CD14-positive monocyte (primary cell): Measurements from ENCODE around the gene C1orf50. TPM values are rescaled to one million over a fixed set of nuclear protein-coding genes. Genes with fewer than 3 reads are reported as not detected.
A peak's percentile ranks its signal among the peaks of the same experiment; 100 is the strongest.

Experiments used
- DNase-seq, 3 donors: peaks; one replicate each; pipeline ENCODE4 v3.0.0-alpha.2; 2011 to 2022
- H2AFZ ChIP-seq: 2 replicates; pipeline ENCODE4 v1.6.0; 2012; ENCODE audit warnings: mild to moderate bottlenecking, low read depth, low read length, inconsistent platforms; ENCODE audit not compliant: insufficient read depth, poor library complexity, severe bottlenecking
- H3K27ac ChIP-seq, 2 donors: 1 replicate in 1 of 2; 2 replicates in 1 of 2; pipeline ENCODE4 v1.5.1; 2012 to 2013; ENCODE audit warnings: low read length in 2 of 2, control low read depth in 1 of 2, inconsistent platforms in 1 of 2, low read depth in 1 of 2, mild to moderate bottlenecking in 1 of 2
- H3K27me3 ChIP-seq, 2 donors: one replicate each; pipeline versions ENCODE4 v1.6.0 to v1.6.1; 2011 to 2013; ENCODE audit warnings: low read length in 2 of 2; ENCODE audit not compliant: control insufficient read depth in 2 of 2, insufficient read depth in 2 of 2
- H3K36me3 ChIP-seq, 2 donors: replicated peaks in 1 of 2; 1 replicate in 1 of 2; 2 replicates in 1 of 2; pipeline versions ENCODE4 v1.5.1 to v1.6.1; 2012 to 2013; ENCODE audit warnings: low read length in 2 of 2, control low read depth in 1 of 2, inconsistent platforms in 1 of 2, mild to moderate bottlenecking in 1 of 2; ENCODE audit not compliant: insufficient read depth in 2 of 2, control insufficient read depth in 1 of 2
- H3K4me1 ChIP-seq, 2 donors: 1 replicate in 1 of 2; 2 replicates in 1 of 2; pipeline versions ENCODE4 v1.5.1 to v1.6.1; 2012 to 2013; ENCODE audit warnings: low read length in 2 of 2, control low read depth in 1 of 2, inconsistent platforms in 1 of 2, mild to moderate bottlenecking in 1 of 2, moderate library complexity in 1 of 2; ENCODE audit not compliant: insufficient read depth in 2 of 2, control insufficient read depth in 1 of 2
- H3K4me2 ChIP-seq: replicated peaks from 2 replicates; pipeline ENCODE3; 2012; ENCODE audit warnings: low read length, moderate library complexity, mild to moderate bottlenecking; ENCODE audit not compliant: poor library complexity, severe bottlenecking; ENCODE audit errors: extremely low read depth
- H3K4me3 ChIP-seq, 3 experiments: fragments of 200-600 bp in 1 of 3; sonication (generic) in 1 of 3; replicated peaks in 1 of 3; 1 replicate in 2 of 3; 2 replicates in 1 of 3; pipeline ENCODE4 v1.5.1; 2011 to 2013; ENCODE audit warnings: low read length in 3 of 3, mild to moderate bottlenecking in 3 of 3, control low read depth in 2 of 3, low read depth in 2 of 3, inconsistent platforms in 1 of 3, moderate library complexity in 1 of 3
- H3K79me2 ChIP-seq: 2 replicates; pipeline ENCODE4 v1.6.0; 2012; ENCODE audit warnings: mild to moderate bottlenecking, control low read depth, inconsistent platforms, low read length, moderate library complexity; ENCODE audit not compliant: insufficient read depth
- H3K9ac ChIP-seq: 2 replicates; pipeline ENCODE4 v1.6.0; 2017; ENCODE audit warnings: low read length, mild to moderate bottlenecking; ENCODE audit not compliant: insufficient read depth, poor library complexity, severe bottlenecking
- H3K9me3 ChIP-seq, 2 donors: replicated peaks in 1 of 2; 1 replicate in 1 of 2; 2 replicates in 1 of 2; pipeline versions ENCODE4 v1.5.1 to v1.6.1; 2012 to 2013; ENCODE audit warnings: low read length in 2 of 2, control low read depth in 1 of 2; ENCODE audit not compliant: control insufficient read depth in 1 of 2, insufficient read depth in 1 of 2
- H4K20me1 ChIP-seq: 2 replicates; pipeline ENCODE4 v1.6.0; 2012; ENCODE audit warnings: mild to moderate bottlenecking, low read length, control low read depth, moderate library complexity; ENCODE audit not compliant: insufficient read depth
- H3K27ac Mint-ChIP-seq, 7 donors: one replicate each; pipeline ENCODE4 v1.8.0; 2020; ENCODE audit warnings: mild to moderate bottlenecking in 7 of 7, mixed read lengths in 7 of 7, moderate library complexity in 6 of 7, inconsistent platforms in 2 of 7
- H3K27me3 Mint-ChIP-seq, 3 donors: one replicate each; pipeline ENCODE4 v1.8.0; 2021 to 2022; ENCODE audit warnings: low read depth in 3 of 3, mild to moderate bottlenecking in 3 of 3, mixed read lengths in 3 of 3, moderate library complexity in 3 of 3, inconsistent platforms in 1 of 3
- H3K36me3 Mint-ChIP-seq, 2 donors: one replicate each; pipeline ENCODE4 v1.8.0; 2020; ENCODE audit warnings: mixed read lengths in 2 of 2, inconsistent platforms in 1 of 2, mild to moderate bottlenecking in 1 of 2
- H3K4me1 Mint-ChIP-seq: one replicate; pipeline ENCODE4 v1.8.0; 2020; ENCODE audit warnings: mild to moderate bottlenecking, mixed read lengths
- H3K4me3 Mint-ChIP-seq, 2 donors: one replicate each; pipeline ENCODE4 v1.8.0; 2020; ENCODE audit warnings: mild to moderate bottlenecking in 2 of 2, mixed read lengths in 2 of 2, moderate library complexity in 1 of 2
- H3K9me3 Mint-ChIP-seq, 7 donors: one replicate each; pipeline ENCODE4 v1.8.0; 2020 to 2022; ENCODE audit warnings: mixed read lengths in 7 of 7, mild to moderate bottlenecking in 6 of 7, moderate library complexity in 6 of 7, inconsistent platforms in 2 of 7
- CTCF ChIP-seq: fragments of 200-600 bp; IDR thresholded peaks from one replicate; pipeline ENCODE4 v1.8.0; 2022; ENCODE audit warnings: antibody characterized with exemption, mild to moderate bottlenecking
- WGBS: methylation state at CpG from one replicate; pipeline ENCODE4 v1.1.5; 2013; ENCODE audit warnings: missing lambda C conversion rate; ENCODE audit not compliant: insufficient coverage; 5-methylcytosine and 5-hydroxymethylcytosine counted together
- intact Hi-C, 2 donors: fragments of 100-400 bp; cut with micrococcal nuclease; formaldehyde crosslinking; loops; one replicate each; pipeline versions ENCODE4 v1.15.0 to v1.15.1; 2023
- polyA plus RNA-seq, 3 donors: library from polyadenylated mRNA; depleted of rRNA in 1 of 3; unstranded in 2 of 3; stranded (reverse) in 1 of 3; fragments of 300-500 nt in 2 of 3; fragments of >200 nt in 1 of 3; fragmentation: Illumina TruSeq in 2 of 3; gene quantifications; 1 replicate in 2 of 3; 2 replicates in 1 of 3; pipeline ENCODE4 v1.2.3, GENCODE V29; 2012 to 2021

C1orf50 gene
- polyA plus RNA-seq, 3 donors = 3.7 to 9.2 (median 4.3) TPM

GRCh38 chr1:42815941-42816584 lies 49.0 kb downstream of the C1orf50 start:
- H3K4me1 ChIP-seq = peaks cover 18 to 20% of the 10 kb centered on the region in 2 donors
- H3K9ac ChIP-seq = peak overlapping the region; percentile 84
- Mint-ChIP-seq H3K4me1 (peaks cover 38% of the 10 kb centered on the region), H3K36me3 (peaks cover 26 to 31% of the 10 kb centered on the region in 2 donors), H3K27ac (peak overlapping the region; percentile 65 to 90 (median 87)), H3K4me3 (peak overlapping the region; percentile 85 to 92), H3K9me3 (no peaks in the 10 kb centered on the region), H3K27me3 (peaks cover 0 to 2% (median 0%) of the 10 kb centered on the region in 3 donors)
- peaks cover 35% of the 10 kb centered on the region for H4K20me1 ChIP-seq
- H2AFZ ChIP-seq = peak overlapping the region; percentile 88
- H3K27ac ChIP-seq = peak overlapping the region in 1 of 2 donors; percentile 88
- H3K4me2 ChIP-seq = peak overlapping the region; percentile 96
- H3K27me3 ChIP-seq = no peaks in the 10 kb centered on the region
- peaks cover 0 to 15% of the 10 kb centered on the region in 2 donors for H3K36me3 ChIP-seq
- no peaks in the 10 kb centered on the region for H3K9me3 ChIP-seq
- intact Hi-C loops = loop anchor here (2.0 to 5.0 kb wide), 2 partner anchors 49 kb away; partner anchors contain the start of genes C1orf50 (in 2 of the 2) and P3H1 (in 2 of the 2)
- DNase-seq = peak in 2 of 3 donors; percentile 16 to 23
- H3K79me2 ChIP-seq = peaks cover 41% of the 10 kb centered on the region
- H3K4me3 ChIP-seq = peak overlapping the region; percentile 72 to 94 (median 86)
- WGBS = 24% methylated on average over 5 of the region's 7 CpGs
- no peak for TF ChIP-seq CTCF

- Histone ChIP-seq H3K36me3 (peaks cover 0 to 11% of the 10 kb centered on the region in 2 donors), H3K9me3 (no peaks in the 10 kb centered on the region), H3K4me2 (peak within 1 kb of the TSS; percentile 96), H3K9ac (peak within 1 kb of the TSS; percentile 84), H3K27me3 (no peaks in the 10 kb centered on the region), H4K20me1 (peaks cover 36% of the 10 kb centered on the region), H3K27ac (peak within 1 kb of the TSS; percentile 81 to 88), H3K4me1 (peaks cover 18 to 20% of the 10 kb centered on the region in 2 donors), H3K4me3 (peak within 1 kb of the TSS; percentile 72 to 94 (median 86)), H3K79me2 (peaks cover 46% of the 10 kb centered on the region), H2AFZ (peak within 1 kb of the TSS; percentile 88)
- Mint-ChIP-seq H3K36me3 (peaks cover 21 to 31% of the 10 kb centered on the region in 2 donors), H3K4me3 (peak within 1 kb of the TSS; percentile 85 to 92), H3K27me3 (peaks cover 0 to 2% (median 0%) of the 10 kb centered on the region in 3 donors), H3K9me3 (no peaks in the 10 kb centered on the region), H3K27ac (peak within 1 kb of the TSS; percentile 87 to 98 (median 92)), H3K4me1 (peaks cover 38% of the 10 kb centered on the region)
- peak; percentile 84 to 87 (median 85) for DNase-seq
- under 1% methylated on average over 53 of the region's 66 CpGs for WGBS
- TF ChIP-seq CTCF = no peak
- intact Hi-C loops = loop anchor here (2.0 to 5.0 kb wide), 2 partner anchors 50 kb away; partner anchors contain the start of genes C1orf50 (in 2 of the 2) and P3H1 (in 2 of the 2)
Observed at GRCh38 chr1:42816585-42817439, 49.8 kb downstream of the C1orf50 start, which contains the start of the genes ERMAP and SVBP. TSS of gene ERMAP (plus strand) at chr1:42817122. CDS start at chr1:42830449, 13,327 bp downstream. TSS of gene SVBP (minus strand) at chr1:42817397. CDS start at chr1:42816544, 853 bp downstream.
